ENCODE results near the gene FEZ2. TPM values are rescaled to one million over a fixed set of nuclear protein-coding genes. Genes with fewer than 3 reads are reported as not detected.

FEZ2 gene
- total and polyA plus RNA-seq, 7 experiments from 2014 or later, result 1.7 to 21.9 (median 11.8) TPM

GRCh38 chr2:36579297-36579664 is 18.7 kb downstream of the FEZ2 start:
- no peak overlapping the region for H3K4me3 ChIP-seq (ENCODE audit: low read length)
- Mint-ChIP-seq H3K27me3 (no peaks in the 10 kb centered on the region), H3K27ac (peak overlapping the region in 2 of 9 donors; percentile 20 to 40), H3K4me3 (no peak overlapping the region), H3K36me3 (peaks cover 45 to 94% (median 69%) of the 10 kb centered on the region in 5 donors), H3K4me1 (peaks cover 3 to 16% (median 10%) of the 10 kb centered on the region in 7 donors), H3K9me3 (no peaks in the 10 kb centered on the region)
- no peak for ATAC-seq
- no peaks in the 10 kb centered on the region for H3K27me3 ChIP-seq (ENCODE audit: control insufficient read depth in 2 of 2, insufficient read depth in 2 of 2, low read length in 2 of 2)
- no peak for DNase-seq
- no peaks in the 10 kb centered on the region for H3K4me1 ChIP-seq (ENCODE audit: control insufficient read depth in 2 of 2, insufficient read depth in 2 of 2, low read length in 2 of 2)
- H3K9me3 ChIP-seq (ENCODE audit: control insufficient read depth in 2 of 3, low read length in 3 of 3), result no peaks in the 10 kb centered on the region
- peaks cover 0 to 53% (median 1%) of the 10 kb centered on the region in 3 experiments for H3K36me3 ChIP-seq (ENCODE audit: control insufficient read depth in 2 of 3, insufficient read depth in 3 of 3, low read length in 3 of 3)
- H3K27ac ChIP-seq (ENCODE audit: low read depth, low read length), result no peak overlapping the region
- ChIA-PET CTCF (no interaction called here), POLR2A (no interaction called here)
- intact Hi-C loops (cut with micrococcal nuclease), result no loop called here

- Histone ChIP-seq H3K4me3 (ENCODE audit: low read length) (no peak overlapping the region), H3K9me3 (ENCODE audit: control insufficient read depth in 2 of 3, low read length in 3 of 3) (no peaks in the 10 kb centered on the region), H3K36me3 (ENCODE audit: control insufficient read depth in 2 of 3, insufficient read depth in 3 of 3, low read length in 3 of 3) (peaks cover 0 to 49% (median 0%) of the 10 kb centered on the region in 3 experiments), H3K27ac (ENCODE audit: low read depth, low read length) (no peak overlapping the region), H3K27me3 (ENCODE audit: control insufficient read depth in 2 of 2, insufficient read depth in 2 of 2, low read length in 2 of 2) (no peaks in the 10 kb centered on the region), H3K4me1 (ENCODE audit: control insufficient read depth in 2 of 2, insufficient read depth in 2 of 2, low read length in 2 of 2) (no peaks in the 10 kb centered on the region)
- no peak for DNase-seq
- Mint-ChIP-seq H3K4me3 (peak overlapping the region in 4 of 10 donors; percentile 7 to 57 (median 16)), H3K27me3 (no peaks in the 10 kb centered on the region), H3K36me3 (peaks cover 46 to 94% (median 65%) of the 10 kb centered on the region in 5 donors), H3K9me3 (no peaks in the 10 kb centered on the region), H3K27ac (peak overlapping the region in 5 of 9 donors; percentile 14 to 73 (median 55)), H3K4me1 (peaks cover 3 to 15% (median 10%) of the 10 kb centered on the region in 7 donors)
- CTCF ChIA-PET, result interaction anchor here (1.1 kb wide), 1 partner anchor 85 kb away, joined by 3 read pairs; no protein-coding TSS in a partner anchor
- POLR2A ChIA-PET, result interaction anchor here (0.8 kb wide), 1 partner anchor 16 kb away, joined by 3 read pairs; no protein-coding TSS in a partner anchor
- ATAC-seq, result no peak
- intact Hi-C loops (cut with micrococcal nuclease), result no loop called here
Measured at GRCh38 chr2:36578343-36579296, 19.3 kb downstream of the FEZ2 start.

- CTCF ChIA-PET, result interaction anchor here (1.1 kb wide), 1 partner anchor 86 kb away, joined by 3 read pairs; no protein-coding TSS in a partner anchor
- no peaks in the 10 kb centered on the region for H3K4me1 ChIP-seq (ENCODE audit: control insufficient read depth in 2 of 2, insufficient read depth in 2 of 2, low read length in 2 of 2)
- peak overlapping the region in 2 of 9 donors; percentile 50 to 55 for H3K27ac Mint-ChIP-seq
- POLR2A ChIA-PET, result no interaction called here
- no peaks in the 10 kb centered on the region for H3K27me3 Mint-ChIP-seq
- peak overlapping the region in 1 of 10 donors; percentile 57 for H3K4me3 Mint-ChIP-seq
- H3K4me3 ChIP-seq (ENCODE audit: low read length), result no peak overlapping the region
- no peaks in the 10 kb centered on the region for H3K9me3 Mint-ChIP-seq
- H3K27me3 ChIP-seq (ENCODE audit: control insufficient read depth in 2 of 2, insufficient read depth in 2 of 2, low read length in 2 of 2), result no peaks in the 10 kb centered on the region
- H3K36me3 ChIP-seq (ENCODE audit: control insufficient read depth in 2 of 3, insufficient read depth in 3 of 3, low read length in 3 of 3), result peaks cover 0 to 43% (median 0%) of the 10 kb centered on the region in 3 experiments
- peaks cover 3 to 15% (median 10%) of the 10 kb centered on the region in 7 donors for H3K4me1 Mint-ChIP-seq
- ATAC-seq, result no peak
- H3K36me3 Mint-ChIP-seq, result peaks cover 42 to 94% (median 66%) of the 10 kb centered on the region in 5 donors
- DNase-seq, result no peak
- intact Hi-C loops (cut with micrococcal nuclease), result no loop called here
- H3K27ac ChIP-seq (ENCODE audit: low read depth, low read length), result no peak overlapping the region
- H3K9me3 ChIP-seq (ENCODE audit: control insufficient read depth in 2 of 3, low read length in 3 of 3), result no peaks in the 10 kb centered on the region
Measured at GRCh38 chr2:36577884-36578283, 20.1 kb downstream of the FEZ2 start.

- Histone ChIP-seq H3K4me1 (ENCODE audit: control insufficient read depth in 2 of 2, insufficient read depth in 2 of 2, low read length in 2 of 2) (no peaks in the 10 kb centered on the region), H3K27ac (ENCODE audit: low read depth, low read length) (no peak overlapping the region), H3K9me3 (ENCODE audit: control insufficient read depth in 2 of 3, low read length in 3 of 3) (no peaks in the 10 kb centered on the region), H3K36me3 (ENCODE audit: control insufficient read depth in 2 of 3, insufficient read depth in 3 of 3, low read length in 3 of 3) (peaks cover 0 to 16% (median 0%) of the 10 kb centered on the region in 3 experiments), H3K4me3 (ENCODE audit: low read length) (no peak overlapping the region), H3K27me3 (ENCODE audit: control insufficient read depth in 2 of 2, insufficient read depth in 2 of 2, low read length in 2 of 2) (no peaks in the 10 kb centered on the region)
- Mint-ChIP-seq H3K4me1 (peaks cover 1 to 15% (median 10%) of the 10 kb centered on the region in 7 donors), H3K36me3 (peaks cover 32 to 76% (median 54%) of the 10 kb centered on the region in 5 donors), H3K27me3 (no peaks in the 10 kb centered on the region), H3K4me3 (no peak overlapping the region), H3K27ac (peak overlapping the region in 1 of 9 donors; percentile 42), H3K9me3 (no peaks in the 10 kb centered on the region)
- POLR2A ChIA-PET, result no interaction called here
- intact Hi-C loops (cut with micrococcal nuclease), result no loop called here
- ATAC-seq (no peak), DNase-seq (no peak)
- CTCF ChIA-PET, result no interaction called here
Measured at GRCh38 chr2:36574560-36574959, 23.4 kb downstream of the FEZ2 start.

GRCh38 chr2:36573165-36573564 is 24.8 kb downstream of the FEZ2 start:
- Mint-ChIP-seq H3K4me1 (peaks cover under 1 to 7% (median 1%) of the 10 kb centered on the region in 7 donors), H3K4me3 (no peak overlapping the region), H3K27me3 (no peaks in the 10 kb centered on the region), H3K27ac (no peak overlapping the region), H3K9me3 (no peaks in the 10 kb centered on the region), H3K36me3 (peaks cover 19 to 73% (median 47%) of the 10 kb centered on the region in 5 donors)
- no peak overlapping the region for H3K27ac ChIP-seq (ENCODE audit: low read depth, low read length)
- H3K4me3 ChIP-seq (ENCODE audit: low read length), result no peak overlapping the region
- ChIA-PET POLR2A (no interaction called here), CTCF (no interaction called here)
- no peak for ATAC-seq
- DNase-seq, result no peak
- H3K4me1 ChIP-seq (ENCODE audit: control insufficient read depth in 2 of 2, insufficient read depth in 2 of 2, low read length in 2 of 2), result no peaks in the 10 kb centered on the region
- no peaks in the 10 kb centered on the region for H3K9me3 ChIP-seq (ENCODE audit: control insufficient read depth in 2 of 3, low read length in 3 of 3)
- H3K36me3 ChIP-seq (ENCODE audit: control insufficient read depth in 2 of 3, insufficient read depth in 3 of 3, low read length in 3 of 3), result peaks cover 0 to 9% (median 0%) of the 10 kb centered on the region in 3 experiments
- intact Hi-C loops (cut with micrococcal nuclease), result no loop called here
- no peaks in the 10 kb centered on the region for H3K27me3 ChIP-seq (ENCODE audit: control insufficient read depth in 2 of 2, insufficient read depth in 2 of 2, low read length in 2 of 2)

- Mint-ChIP-seq H3K36me3 (peaks cover 14 to 71% (median 43%) of the 10 kb centered on the region in 5 donors), H3K27ac (no peak overlapping the region), H3K9me3 (no peaks in the 10 kb centered on the region), H3K4me1 (peaks cover 0 to 4% (median 0%) of the 10 kb centered on the region in 7 donors), H3K4me3 (no peak overlapping the region), H3K27me3 (no peaks in the 10 kb centered on the region)
- Histone ChIP-seq H3K4me1 (ENCODE audit: control insufficient read depth in 2 of 2, insufficient read depth in 2 of 2, low read length in 2 of 2) (no peaks in the 10 kb centered on the region), H3K27me3 (ENCODE audit: control insufficient read depth in 2 of 2, insufficient read depth in 2 of 2, low read length in 2 of 2) (no peaks in the 10 kb centered on the region), H3K27ac (ENCODE audit: low read depth, low read length) (no peak overlapping the region), H3K4me3 (ENCODE audit: low read length) (no peak overlapping the region), H3K9me3 (ENCODE audit: control insufficient read depth in 2 of 3, low read length in 3 of 3) (no peaks in the 10 kb centered on the region), H3K36me3 (ENCODE audit: control insufficient read depth in 2 of 3, insufficient read depth in 3 of 3, low read length in 3 of 3) (peaks cover 0 to 4% (median 0%) of the 10 kb centered on the region in 3 experiments)
- DNase-seq, result no peak
- no peak for ATAC-seq
- POLR2A ChIA-PET, result no interaction called here
- intact Hi-C loops (cut with micrococcal nuclease), result no loop called here
- CTCF ChIA-PET, result no interaction called here
Measured at GRCh38 chr2:36572719-36573059, 25.3 kb downstream of the FEZ2 start.

Measured in naive thymus-derived CD4-positive, alpha-beta T cell (primary cell).